NCI-H2227 treated with DMSO at 0.1 percent for 48 hours (cell line): ENCODE measurements around the gene NAALADL2.
"Not testable (repeated sequence)": the region's sequence is repeated elsewhere in the genome, so short reads cannot be mapped to it uniquely, and the experiment has no call there.

Source experiments
- DNase-seq: peaks from one replicate; lab custom pipeline; 2025; lab: John Stamatoyannopoulos, UW

NAALADL2 gene

DNA sequence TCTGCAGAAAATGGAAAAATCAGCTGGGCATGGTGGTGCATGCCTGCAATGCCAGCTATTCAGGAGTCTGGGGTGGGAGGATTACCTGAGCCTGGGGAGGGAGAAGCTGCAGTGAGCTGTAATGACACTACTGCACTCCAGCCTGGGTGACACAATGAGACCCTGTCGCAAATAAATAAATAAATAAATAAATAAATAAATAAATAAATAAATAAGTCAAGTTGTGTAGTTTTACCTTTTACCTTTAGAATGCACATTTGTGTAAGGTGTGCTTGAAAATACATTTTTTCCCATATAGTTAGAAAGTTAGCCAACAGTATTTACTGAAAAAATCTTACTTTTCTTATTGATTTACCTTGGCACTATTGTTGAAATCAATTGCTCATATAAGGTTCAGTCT is 515.6 kb downstream of the NAALADL2 start:
- DNase-seq: no peak

DNA sequence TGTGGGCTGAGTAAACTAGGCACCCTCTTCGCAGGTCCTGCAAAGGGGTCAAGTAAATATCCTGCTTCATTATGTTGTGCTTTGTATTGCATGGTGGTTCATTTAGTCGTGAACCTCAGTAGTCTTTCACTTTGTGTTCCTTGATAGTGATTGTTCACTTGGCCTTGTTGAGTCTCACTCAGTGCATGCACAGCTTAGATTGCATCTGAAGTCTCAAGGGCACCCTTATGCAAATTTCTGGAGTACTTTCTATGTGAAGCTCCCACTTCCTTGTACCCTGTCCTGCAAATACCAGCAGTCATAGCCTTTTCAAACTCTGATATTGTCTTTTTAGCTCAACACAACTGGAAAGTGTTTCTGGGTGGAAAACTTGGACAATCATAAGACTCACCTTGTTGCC is 519.2 kb downstream of the NAALADL2 start:
- DNase-seq: no peak

DNA sequence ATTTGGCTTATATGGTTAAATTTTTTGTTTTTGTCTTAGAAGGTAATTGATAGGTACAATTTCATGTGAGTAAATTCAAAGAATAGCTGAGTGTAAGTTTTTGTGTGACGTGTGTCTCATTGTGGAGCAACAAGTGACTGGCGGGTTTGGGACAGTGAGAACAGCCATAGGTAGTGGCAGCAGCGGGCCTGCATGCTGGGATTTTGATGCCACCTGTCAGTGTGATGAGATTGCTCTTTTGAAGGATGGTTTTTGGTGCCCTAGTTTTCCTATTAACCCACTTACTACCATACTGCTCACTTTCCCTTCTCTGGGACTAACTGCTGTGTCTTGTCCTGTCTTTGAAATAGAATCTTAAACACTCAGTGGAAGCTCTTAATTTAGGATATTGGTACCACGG is 522.6 kb downstream of the NAALADL2 start:
- DNase-seq: no peak

DNA sequence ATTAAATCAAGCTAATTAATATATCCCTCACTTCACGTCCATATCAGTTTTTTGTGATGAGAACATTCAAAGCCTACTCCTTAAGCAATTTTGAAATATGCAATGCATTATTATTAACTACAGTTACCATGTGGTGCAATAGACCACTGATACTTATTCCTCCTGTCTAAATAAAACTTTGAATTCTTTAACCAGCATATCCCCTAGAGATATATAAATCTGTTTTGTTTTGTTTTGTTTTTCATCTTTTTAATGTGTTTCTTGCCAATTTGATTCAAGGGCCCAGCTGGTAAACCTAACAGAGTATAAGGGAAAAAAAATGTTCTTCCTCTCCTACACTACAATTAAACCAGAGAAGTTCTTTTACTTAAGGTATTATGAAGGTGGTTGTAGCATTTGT is 524.2 kb downstream of the NAALADL2 start:
- no peak for DNase-seq

- DNase-seq: no peak
Measured at GRCh38 chr3:175383813-175384212, 524.7 kb downstream of the NAALADL2 start.

GRCh38 chr3:175384569-175384968 is 525.4 kb downstream of the NAALADL2 start:
- DNase-seq: no peak

GRCh38 chr3:175386630-175387029 is 527.5 kb downstream of the NAALADL2 start:
- DNase-seq: no peak

DNA sequence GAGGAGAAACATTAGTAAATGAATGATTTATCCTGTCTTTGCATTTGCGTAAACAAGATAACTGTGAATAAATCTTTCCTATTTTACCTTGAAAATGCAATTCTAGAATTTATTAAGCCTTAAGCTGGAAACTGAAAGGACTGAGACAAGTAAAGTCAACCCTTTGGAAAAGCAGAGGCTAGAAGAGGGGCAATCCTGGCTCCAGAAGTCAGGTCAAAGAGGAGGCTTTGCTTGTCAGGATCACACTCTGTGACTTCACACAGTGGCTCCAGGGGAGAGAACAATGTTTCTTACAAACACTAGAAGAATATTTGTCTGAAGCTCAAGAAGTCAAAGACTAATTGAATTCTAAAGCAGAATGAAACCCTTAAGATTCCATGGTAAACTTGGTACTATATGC is 530.4 kb downstream of the NAALADL2 start:
- DNase-seq: no peak

- no peak for DNase-seq
Measured at GRCh38 chr3:175391601-175392000, 532.5 kb downstream of the NAALADL2 start.

GRCh38 chr3:175392653-175393052 is 533.5 kb downstream of the NAALADL2 start:
- no peak for DNase-seq

GRCh38 chr3:175397372-175397771 is 538.2 kb downstream of the NAALADL2 start:
- no peak for DNase-seq

DNA sequence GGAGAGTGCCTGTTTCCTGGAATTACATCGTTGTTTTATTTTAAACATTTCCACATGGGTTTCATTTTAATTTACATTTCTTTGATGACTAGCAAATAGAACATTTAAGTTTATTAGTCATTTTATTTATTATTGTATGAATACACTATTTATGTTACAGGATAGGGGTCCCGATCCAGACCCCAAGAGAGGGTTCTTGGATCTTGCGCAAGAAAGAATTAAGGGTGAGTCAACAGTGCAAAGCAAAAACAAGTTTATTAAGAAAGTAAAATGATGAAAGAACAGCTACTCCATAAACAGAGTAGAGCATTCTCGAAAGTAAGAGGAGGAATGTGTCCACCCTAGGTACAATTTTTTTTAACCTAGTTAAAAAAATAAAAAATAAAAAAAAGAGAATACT is 539.5 kb downstream of the NAALADL2 start:
- no peak for DNase-seq

GRCh38 chr3:175399156-175399840 is 540.2 kb downstream of the NAALADL2 start:
- DNase-seq: no peak

- no peak for DNase-seq
Measured at GRCh38 chr3:175404027-175404426, 544.9 kb downstream of the NAALADL2 start.

GRCh38 chr3:175404621-175405020 is 545.5 kb downstream of the NAALADL2 start:
- DNase-seq: no peak

DNA sequence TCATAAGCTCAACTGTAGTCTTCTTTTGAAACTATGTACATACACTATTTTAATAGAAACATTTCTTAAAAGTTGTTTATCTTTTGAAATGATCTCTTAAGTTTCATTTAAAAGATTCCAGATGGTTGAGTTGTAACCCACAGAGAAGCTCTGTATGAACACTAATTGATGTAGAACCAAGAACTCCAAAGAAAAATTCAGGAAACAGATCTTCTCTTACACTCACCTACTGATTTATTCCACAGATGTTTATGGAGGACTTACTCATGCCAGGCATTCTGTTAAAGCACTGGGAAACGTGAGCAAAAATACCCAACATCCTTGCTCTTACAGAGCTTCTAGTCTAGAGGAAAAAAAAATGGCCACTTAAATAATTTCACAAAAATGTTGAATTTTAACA is 551.1 kb downstream of the NAALADL2 start:
- no peak for DNase-seq

- DNase-seq: peak; percentile 10
Measured at GRCh38 chr3:175411405-175411804, 552.3 kb downstream of the NAALADL2 start.

- DNase-seq: no peak
Measured at GRCh38 chr3:175411946-175412345, 552.8 kb downstream of the NAALADL2 start.

DNA sequence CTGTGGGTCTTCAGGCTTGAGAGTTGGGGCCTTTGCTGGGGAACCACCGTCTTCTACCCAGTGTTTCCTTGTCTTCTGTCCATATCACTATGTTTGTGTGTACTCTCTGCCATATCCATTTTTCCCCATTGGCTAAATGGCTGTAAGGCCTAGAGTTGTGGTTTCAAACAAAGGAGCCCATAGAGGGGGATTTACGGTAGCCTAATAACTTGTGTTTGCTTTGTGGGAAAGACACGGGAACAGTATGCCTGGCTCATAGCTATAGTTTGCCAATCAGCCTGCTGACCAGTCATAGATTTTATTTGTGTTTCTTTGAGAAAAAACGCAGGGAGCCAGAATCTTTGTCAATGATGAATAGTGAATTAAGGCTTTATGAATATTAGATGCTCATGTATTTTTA is 554.8 kb downstream of the NAALADL2 start:
- no peak for DNase-seq

GRCh38 chr3:175416600-175416999 is 557.5 kb downstream of the NAALADL2 start:
- DNase-seq: no peak

- DNase-seq: no peak
Measured at GRCh38 chr3:175417426-175417825, 558.3 kb downstream of the NAALADL2 start.

DNA sequence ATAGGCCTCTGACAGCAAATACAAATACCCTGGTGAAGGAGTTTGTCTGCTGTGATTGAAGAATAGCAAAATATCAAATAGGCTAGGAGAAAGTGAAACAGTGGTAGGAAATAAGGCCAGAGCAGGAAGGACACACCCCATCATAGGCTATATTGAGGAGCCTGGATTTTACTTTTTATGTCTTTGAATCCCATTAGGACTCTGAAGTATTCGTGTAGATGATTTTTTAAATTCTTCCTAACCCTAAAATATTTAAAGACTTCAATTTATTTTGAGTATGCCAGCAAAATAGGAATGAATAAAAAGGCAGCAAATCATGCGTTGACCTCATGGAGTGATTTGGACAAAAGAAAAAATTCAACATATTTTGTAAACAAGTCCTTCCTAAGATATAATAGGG is 562.8 kb downstream of the NAALADL2 start:
- no peak for DNase-seq

DNA sequence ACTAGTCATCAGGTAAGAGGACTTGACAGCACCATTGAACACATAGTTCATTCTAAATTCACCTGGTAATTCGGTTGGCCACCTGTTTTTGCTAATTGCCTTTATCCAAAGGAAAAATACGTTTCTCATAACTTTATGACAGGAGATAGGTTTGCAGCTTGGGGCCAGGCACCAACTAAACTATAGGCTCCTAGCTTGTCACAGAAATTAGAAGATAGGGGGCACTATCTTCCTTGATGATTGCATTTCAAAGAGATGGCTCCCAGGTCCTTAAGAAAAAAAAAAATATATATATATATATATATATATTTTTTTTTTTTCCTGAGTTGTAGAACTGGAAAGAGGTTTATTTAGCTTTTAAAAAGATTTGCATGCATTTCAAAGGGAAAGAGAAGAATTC is 563.6 kb downstream of the NAALADL2 start:
- no peak for DNase-seq

DNA sequence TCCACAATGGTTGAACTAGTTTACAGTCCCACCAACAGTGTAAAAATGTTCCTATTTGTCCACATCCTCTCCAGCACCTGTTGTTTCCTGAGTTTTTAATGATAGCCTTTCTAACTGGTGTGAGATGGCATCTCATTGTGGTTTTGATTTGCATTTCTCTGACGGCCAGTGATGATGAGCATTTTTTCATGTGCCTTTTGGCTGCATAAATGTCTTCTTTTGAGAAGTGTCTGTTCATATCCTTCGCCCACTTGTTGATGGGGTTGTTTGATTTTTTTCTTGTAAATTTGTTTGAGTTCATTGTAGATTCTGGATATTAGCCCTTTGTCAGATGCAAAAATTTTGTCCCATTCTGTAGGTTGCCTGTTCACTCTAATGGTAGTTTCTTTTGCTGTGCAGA is 564.7 kb downstream of the NAALADL2 start:
- not testable (repeated sequence) for DNase-seq
